Activated naive CD4-positive, alpha-beta T cell treated with anti-CD3 and anti-CD28 coated beads, Interleukin-2, amount 50 U/mL, for 24 hours (primary cell): ENCODE data around the gene XPNPEP2.

ENCODE experiments used
- H3K27ac Mint-ChIP-seq: one replicate; pipeline ENCODE4 v1.8.0; 2021; ENCODE audit warnings: mild to moderate bottlenecking, mixed read lengths
- H3K27me3 Mint-ChIP-seq: one replicate; pipeline ENCODE4 v1.8.0; 2021; ENCODE audit warnings: mixed read lengths
- H3K36me3 Mint-ChIP-seq: one replicate; pipeline ENCODE4 v1.8.0; 2021; ENCODE audit warnings: mixed read lengths
- H3K4me1 Mint-ChIP-seq: one replicate; pipeline ENCODE4 v1.8.0; 2021; ENCODE audit warnings: mixed read lengths
- H3K4me3 Mint-ChIP-seq: one replicate; pipeline ENCODE4 v1.8.0; 2021; ENCODE audit warnings: mild to moderate bottlenecking, mixed read lengths
- H3K9me3 Mint-ChIP-seq: one replicate; pipeline ENCODE4 v1.8.0; 2021; ENCODE audit warnings: mixed read lengths

Gene XPNPEP2

GRCh38 chrX:129790808-129791207 lies 52.0 kb downstream of the XPNPEP2 start:
- peaks cover 2% of the 10 kb centered on the region for H3K36me3 Mint-ChIP-seq
- no peaks in the 10 kb centered on the region for H3K9me3 Mint-ChIP-seq
- no peak overlapping the region for H3K27ac Mint-ChIP-seq
- peaks cover 17% of the 10 kb centered on the region for H3K4me1 Mint-ChIP-seq
- no peak overlapping the region for H3K4me3 Mint-ChIP-seq
- no peaks in the 10 kb centered on the region for H3K27me3 Mint-ChIP-seq

- peaks cover 2% of the 10 kb centered on the region for H3K36me3 Mint-ChIP-seq
These were observed 52.6 kb downstream of the XPNPEP2 start for GRCh38 chrX:129791336-129791735.

GRCh38 chrX:129791961-129792570 lies 53.3 kb downstream of the XPNPEP2 start:
- H3K4me3 Mint-ChIP-seq, result no peak overlapping the region
- no peak overlapping the region for H3K27ac Mint-ChIP-seq
- H3K4me1 Mint-ChIP-seq, result peaks cover 6% of the 10 kb centered on the region
- no peaks in the 10 kb centered on the region for H3K36me3 Mint-ChIP-seq
- H3K27me3 Mint-ChIP-seq, result no peaks in the 10 kb centered on the region
- no peaks in the 10 kb centered on the region for H3K9me3 Mint-ChIP-seq

More at GRCh38 chrX:129791336-129791735, 52.6 kb downstream of the XPNPEP2 start:
- Mint-ChIP-seq H3K9me3 (no peaks in the 10 kb centered on the region), H3K27ac (peak overlapping the region; percentile 62), H3K4me3 (no peak overlapping the region), H3K27me3 (no peaks in the 10 kb centered on the region), H3K4me1 (peaks cover 11% of the 10 kb centered on the region)

DNA sequence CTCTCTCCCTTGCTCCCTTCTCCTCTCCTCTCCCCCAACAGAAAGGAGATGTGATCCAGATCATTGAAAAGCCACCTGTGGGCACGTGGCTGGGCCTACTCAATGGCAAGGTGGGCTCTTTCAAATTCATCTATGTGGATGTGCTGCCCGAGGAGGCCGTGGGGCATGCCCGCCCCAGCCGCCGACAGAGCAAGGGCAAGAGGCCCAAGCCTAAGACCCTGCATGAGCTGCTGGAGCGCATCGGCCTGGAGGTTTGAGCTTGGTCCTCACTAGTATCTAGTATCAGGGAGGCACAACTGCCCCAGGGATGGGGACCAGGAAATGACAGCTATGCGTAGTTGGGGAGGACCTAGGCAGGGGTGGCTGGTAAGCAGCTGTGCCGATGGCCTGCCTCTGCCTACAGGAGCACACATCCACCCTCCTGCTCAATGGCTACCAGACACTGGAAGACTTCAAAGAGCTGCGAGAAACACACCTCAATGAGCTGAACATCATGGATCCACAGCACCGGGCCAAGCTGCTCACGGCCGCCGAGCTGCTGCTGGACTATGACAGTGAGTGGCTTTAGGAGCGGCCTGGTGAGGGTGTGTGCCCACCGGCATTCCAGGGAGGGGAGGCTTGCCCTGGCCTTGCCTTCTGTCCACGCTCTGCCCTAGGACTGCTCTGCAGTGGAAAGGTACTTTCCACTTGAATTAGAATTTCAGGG lies 54.0 kb downstream of the XPNPEP2 start:
- Mint-ChIP-seq H3K9me3 (no peaks in the 10 kb centered on the region), H3K4me3 (no peak overlapping the region), H3K4me1 (no peaks in the 10 kb centered on the region), H3K27me3 (no peaks in the 10 kb centered on the region), H3K36me3 (no peaks in the 10 kb centered on the region), H3K27ac (no peak overlapping the region)

DNA sequence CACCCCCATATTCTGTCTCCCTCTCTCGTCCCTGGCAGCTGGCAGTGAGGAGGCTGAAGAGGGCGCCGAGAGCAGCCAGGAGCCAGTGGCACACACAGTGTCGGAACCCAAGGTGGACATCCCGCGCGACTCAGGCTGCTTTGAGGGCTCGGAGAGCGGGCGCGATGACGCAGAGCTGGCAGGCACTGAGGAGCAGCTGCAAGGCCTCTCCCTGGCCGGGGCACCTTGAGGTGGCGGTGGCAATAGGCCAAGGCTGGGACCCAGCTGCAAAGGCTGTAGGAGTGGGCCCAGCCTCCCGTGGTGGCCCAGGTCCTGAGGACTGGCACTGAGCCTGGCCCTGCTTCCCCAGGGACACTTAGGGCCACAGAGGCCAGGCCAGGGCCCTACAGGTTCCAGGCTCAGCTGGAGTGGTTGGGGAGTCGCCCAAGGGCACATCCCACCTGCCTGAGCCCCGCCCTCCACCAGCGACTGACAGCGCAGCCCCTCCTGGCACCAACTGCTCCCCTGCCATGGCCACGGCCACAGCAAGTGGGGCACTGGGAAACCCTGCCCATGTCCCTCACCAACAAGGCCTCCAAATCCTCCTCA lies 54.9 kb downstream of the XPNPEP2 start:
- Mint-ChIP-seq H3K27ac (no peak overlapping the region), H3K36me3 (no peaks in the 10 kb centered on the region), H3K4me1 (peaks cover 8% of the 10 kb centered on the region), H3K9me3 (no peaks in the 10 kb centered on the region), H3K27me3 (no peaks in the 10 kb centered on the region), H3K4me3 (no peak overlapping the region)

DNA sequence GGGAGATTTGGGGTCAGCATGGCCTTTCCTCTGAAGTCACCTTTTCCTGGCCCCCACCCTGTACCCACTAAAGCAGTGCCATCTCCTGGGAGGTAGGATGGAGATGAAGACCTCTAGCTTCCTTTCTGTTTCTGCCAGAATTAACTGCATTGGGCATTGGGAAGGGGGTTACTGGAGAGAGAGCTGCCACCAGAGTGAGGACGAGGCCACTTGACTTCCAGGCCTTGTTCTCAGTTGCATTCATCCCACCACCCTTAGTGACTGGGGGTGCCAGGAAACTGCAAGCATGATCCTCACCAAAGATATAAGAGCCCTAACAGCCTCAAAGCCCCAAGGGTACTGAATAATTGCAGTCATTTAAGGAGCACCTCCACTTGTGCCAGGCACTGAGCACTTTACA lies 56.8 kb downstream of the XPNPEP2 start:
- Mint-ChIP-seq H3K4me3 (no peak overlapping the region), H3K27me3 (no peaks in the 10 kb centered on the region), H3K4me1 (peaks cover 24% of the 10 kb centered on the region), H3K27ac (peak overlapping the region; percentile 51), H3K36me3 (no peaks in the 10 kb centered on the region), H3K9me3 (no peaks in the 10 kb centered on the region)

DNA sequence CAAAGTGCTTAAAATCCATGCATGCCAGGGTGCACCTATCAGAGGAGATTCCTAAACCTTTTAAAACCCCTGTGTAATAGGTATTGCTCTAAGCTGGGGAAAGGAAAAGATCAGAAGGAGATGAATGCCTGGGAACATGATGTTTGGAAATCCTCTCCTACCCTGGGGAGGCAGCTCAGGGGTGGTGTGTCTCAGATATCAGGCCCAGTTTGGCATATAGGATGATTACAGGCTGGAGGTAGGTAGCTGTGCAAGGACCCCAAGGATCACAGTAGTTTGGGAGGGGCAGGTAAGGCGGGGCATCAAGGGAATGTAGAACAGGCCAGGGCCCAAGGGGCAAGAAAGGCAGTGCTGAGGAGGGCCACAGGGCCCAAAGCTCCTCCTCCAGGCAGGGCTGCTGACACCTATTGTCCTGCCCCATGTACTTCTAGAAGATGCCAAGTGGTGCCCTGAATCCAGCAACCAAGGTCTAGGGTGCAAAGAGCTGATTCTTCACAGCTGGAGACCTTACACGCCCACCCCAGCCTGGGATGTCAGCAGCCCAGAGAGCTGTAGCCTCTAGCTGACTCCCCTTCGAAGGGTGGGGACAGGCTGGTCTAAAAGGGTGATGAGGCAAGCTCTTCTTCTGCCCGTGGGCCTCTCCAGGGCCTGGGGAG lies 58.6 kb downstream of the XPNPEP2 start:
- Mint-ChIP-seq H3K36me3 (no peaks in the 10 kb centered on the region), H3K27me3 (no peaks in the 10 kb centered on the region), H3K9me3 (no peaks in the 10 kb centered on the region), H3K27ac (no peak overlapping the region), H3K4me1 (peaks cover 24% of the 10 kb centered on the region), H3K4me3 (no peak overlapping the region)

GRCh38 chrX:129798456-129798855 lies 59.7 kb downstream of the XPNPEP2 start:
- Mint-ChIP-seq H3K4me3 (peak overlapping the region; percentile 30), H3K27ac (peak overlapping the region; percentile 74), H3K4me1 (peaks cover 24% of the 10 kb centered on the region), H3K9me3 (no peaks in the 10 kb centered on the region), H3K27me3 (no peaks in the 10 kb centered on the region), H3K36me3 (no peaks in the 10 kb centered on the region)

DNA sequence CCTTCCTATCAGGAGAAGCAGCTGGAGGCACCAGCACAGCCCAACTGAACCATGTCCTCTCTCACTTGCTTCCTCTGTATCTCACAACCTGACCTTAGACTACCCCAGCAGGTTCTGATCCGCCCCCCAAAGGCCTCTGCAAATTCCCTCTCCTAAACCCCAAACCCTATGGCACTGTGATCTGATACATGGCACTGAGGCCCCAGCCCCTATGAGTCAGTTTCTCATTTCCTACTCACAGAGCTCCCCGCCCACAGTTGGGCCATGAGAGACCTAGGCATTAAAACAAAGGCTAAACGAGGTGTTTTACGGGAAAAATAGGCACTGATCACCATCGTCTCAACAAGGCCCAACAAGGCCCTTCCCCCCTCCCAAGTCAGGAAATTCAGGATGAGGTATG lies 60.1 kb downstream of the XPNPEP2 start:
- Mint-ChIP-seq H3K9me3 (no peaks in the 10 kb centered on the region), H3K4me3 (peak overlapping the region; percentile 30), H3K27me3 (no peaks in the 10 kb centered on the region), H3K36me3 (no peaks in the 10 kb centered on the region), H3K4me1 (peaks cover 24% of the 10 kb centered on the region), H3K27ac (peak overlapping the region; percentile 74)

- peaks cover 2% of the 10 kb centered on the region for H3K36me3 Mint-ChIP-seq
- peaks cover 24% of the 10 kb centered on the region for H3K4me1 Mint-ChIP-seq
- no peak overlapping the region for H3K4me3 Mint-ChIP-seq
- H3K27me3 Mint-ChIP-seq, result no peaks in the 10 kb centered on the region
- H3K9me3 Mint-ChIP-seq, result no peaks in the 10 kb centered on the region
- H3K27ac Mint-ChIP-seq, result peak overlapping the region; percentile 65
These were observed 61.4 kb downstream of the XPNPEP2 start for GRCh38 chrX:129800186-129800585.

DNA sequence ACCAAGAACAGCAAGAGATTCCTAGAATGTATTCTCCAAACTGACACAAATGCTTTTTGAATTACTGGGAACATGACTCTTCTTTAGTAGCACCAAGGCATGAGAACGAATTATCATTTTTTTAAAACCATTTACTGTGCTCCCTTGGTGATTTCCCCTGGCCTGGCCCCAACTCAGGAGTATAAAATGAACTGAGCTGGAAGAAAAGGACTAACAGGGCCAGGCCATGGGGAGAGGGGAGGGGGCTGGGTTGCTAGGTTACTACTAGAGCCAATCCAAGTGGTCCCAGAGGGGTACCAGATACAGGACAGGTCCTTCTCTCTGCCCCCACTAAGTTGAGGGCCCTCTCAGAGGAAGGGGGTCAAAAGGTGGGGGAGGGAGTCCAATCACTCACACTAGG lies 64.1 kb downstream of the XPNPEP2 start:
- Mint-ChIP-seq H3K4me3 (no peak overlapping the region), H3K27ac (no peak overlapping the region), H3K4me1 (peaks cover 24% of the 10 kb centered on the region), H3K27me3 (no peaks in the 10 kb centered on the region), H3K36me3 (peaks cover 2% of the 10 kb centered on the region), H3K9me3 (no peaks in the 10 kb centered on the region)

GRCh38 chrX:129804806-129805205 lies 66.0 kb downstream of the XPNPEP2 start:
- Mint-ChIP-seq H3K9me3 (no peaks in the 10 kb centered on the region), H3K27ac (no peak overlapping the region), H3K27me3 (no peaks in the 10 kb centered on the region), H3K4me3 (no peak overlapping the region), H3K36me3 (peaks cover 9% of the 10 kb centered on the region), H3K4me1 (peaks cover 23% of the 10 kb centered on the region)

DNA sequence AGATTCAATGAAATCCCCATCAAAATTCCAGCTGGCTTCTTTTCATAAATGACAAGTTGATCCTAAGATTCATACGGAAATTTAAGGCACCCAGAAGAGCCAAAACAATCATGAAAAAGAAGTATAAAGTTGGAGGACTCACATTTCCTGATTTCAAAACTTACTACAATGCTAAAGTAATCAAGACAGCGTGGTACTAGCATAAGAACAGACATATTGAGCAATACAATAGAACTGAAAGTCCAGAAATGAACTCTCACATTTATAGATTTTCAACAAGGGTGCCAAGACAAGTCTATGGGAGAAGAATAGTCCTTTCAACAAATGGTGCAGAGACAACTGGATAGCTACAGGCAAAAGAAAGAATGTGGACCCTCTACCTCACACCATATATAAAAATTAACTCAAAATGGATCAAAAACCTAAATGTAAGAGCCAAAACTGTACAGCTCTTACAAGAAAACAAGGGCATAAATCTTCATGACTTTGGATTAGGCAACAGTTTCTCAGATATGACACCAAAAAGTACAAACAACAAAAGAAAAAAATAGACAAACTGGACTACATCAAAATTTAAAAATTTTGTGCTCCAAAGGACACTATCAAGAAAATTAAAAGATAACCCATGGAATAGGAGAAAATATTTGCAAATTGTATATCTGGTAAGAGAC lies 69.5 kb downstream of the XPNPEP2 start:
- no peaks in the 10 kb centered on the region for H3K27me3 Mint-ChIP-seq
- no peaks in the 10 kb centered on the region for H3K9me3 Mint-ChIP-seq
- no peak overlapping the region for H3K27ac Mint-ChIP-seq
- H3K4me3 Mint-ChIP-seq, result no peak overlapping the region
- peaks cover 14% of the 10 kb centered on the region for H3K36me3 Mint-ChIP-seq
- H3K4me1 Mint-ChIP-seq, result peaks cover 16% of the 10 kb centered on the region

DNA sequence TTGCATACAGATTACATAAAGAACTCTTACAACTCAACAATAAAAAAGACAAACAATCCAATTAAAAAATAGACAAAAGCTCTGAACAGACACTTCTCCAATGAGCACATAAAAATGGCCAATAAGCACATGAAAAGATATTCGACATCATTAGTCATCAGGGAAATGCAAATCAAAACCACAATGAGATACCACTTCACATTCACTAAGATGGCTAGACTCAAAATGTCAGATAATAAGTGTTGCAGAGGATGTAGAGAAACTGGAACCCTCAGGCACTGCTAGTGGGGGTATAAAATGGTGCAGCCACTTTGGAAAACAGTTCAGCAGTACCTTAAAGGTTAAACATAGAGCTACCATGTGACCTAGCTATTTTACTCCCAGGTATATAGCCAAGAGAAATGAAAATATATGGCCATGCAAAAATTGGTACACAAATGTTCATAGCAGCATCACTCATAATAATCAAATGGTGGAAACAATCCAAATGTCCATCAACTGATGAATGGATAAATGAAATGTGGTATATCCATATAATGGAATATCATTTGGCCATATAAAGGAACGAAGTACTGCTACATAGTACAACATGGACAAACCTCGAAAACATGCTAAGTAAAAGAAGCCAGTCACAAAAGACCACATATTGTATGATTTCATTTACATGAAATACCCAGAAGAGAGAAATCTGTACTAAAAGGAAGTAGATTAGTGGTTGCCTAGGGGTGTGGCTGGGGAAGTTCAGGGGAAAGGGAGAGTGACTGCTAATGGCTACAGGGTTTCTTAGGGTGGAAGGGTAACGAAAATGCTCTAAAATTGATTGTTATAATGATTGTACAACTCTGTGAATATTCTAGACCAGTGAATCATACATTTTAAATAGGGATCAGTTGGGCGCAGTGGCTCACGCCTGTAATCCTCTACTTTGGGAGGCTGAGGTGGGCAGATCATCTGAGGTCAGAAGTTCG lies 70.3 kb downstream of the XPNPEP2 start:
- H3K4me1 Mint-ChIP-seq, result peaks cover 16% of the 10 kb centered on the region
- peaks cover 14% of the 10 kb centered on the region for H3K36me3 Mint-ChIP-seq
- no peaks in the 10 kb centered on the region for H3K27me3 Mint-ChIP-seq
- no peak overlapping the region for H3K27ac Mint-ChIP-seq
- no peak overlapping the region for H3K4me3 Mint-ChIP-seq
- no peaks in the 10 kb centered on the region for H3K9me3 Mint-ChIP-seq
